PC-3 (cell line): ENCODE measurements around the gene PLPP6. TPM values are rescaled to one million over a fixed set of nuclear protein-coding genes. Genes with fewer than 3 reads are reported as not detected.
"Not testable (repeated sequence)": the region's sequence is repeated elsewhere in the genome, so short reads cannot be mapped to it uniquely, and the experiment has no call there.

Source experiments
- ATAC-seq: fragments of 200-7000 bp; cut with Tn5 transposase; 2 replicates; pipeline ENCODE4 v1.9.1; 2020; ENCODE audit warnings: mild to moderate bottlenecking, moderate library complexity
- BruUV-seq: library from RNA; stranded (reverse); fragments of 400-500 nt; replicated peaks from 2 replicates; lab custom pipeline; 2021; lab: Mats Ljungman, UMichigan
- CTCF ChIA-PET: fragments of 300-600 bp; sonication (Branson Sonifier 250); formaldehyde crosslinking; loops from one replicate; lab custom pipeline; 2022; ENCODE audit warnings: antibody characterized with exemption; lab: Charles Lee
- POLR2A ChIA-PET: fragments of 300-600 bp; sonication (Branson Sonifier 250); formaldehyde crosslinking; loops from one replicate; lab custom pipeline; 2022; ENCODE audit warnings: antibody characterized with exemption; ENCODE audit not compliant: unreplicated experiment; lab: Charles Lee
- DNase-seq: peaks from one replicate; pipeline ENCODE4 v3.0.0-alpha.2; 2015
- H2AFZ ChIP-seq: fragments of 300-600 bp; sonication (generic); 2 replicates; pipeline ENCODE4 v1.6.0; 2016; ENCODE audit warnings: antibody characterized with exemption, low read length
- H3F3A ChIP-seq: fragments of 300-600 bp; sonication (generic); one replicate; pipeline ENCODE4 v1.6.0; 2017; ENCODE audit warnings: antibody characterized with exemption, low read length, control low read depth, mild to moderate bottlenecking; ENCODE audit not compliant: unreplicated experiment
- H3K27ac ChIP-seq: fragments of 300-600 bp; sonication (generic); 2 replicates; pipeline ENCODE4 v1.5.1; 2016; ENCODE audit warnings: mild to moderate bottlenecking, low read length
- H3K27me3 ChIP-seq: fragments of 300-600 bp; sonication (generic); 2 replicates; pipeline ENCODE4 v1.6.1; 2016; ENCODE audit warnings: low read length, mixed read lengths
- H3K36me3 ChIP-seq: fragments of 300-600 bp; sonication (generic); 2 replicates; pipeline ENCODE4 v1.6.1; 2016; ENCODE audit warnings: low read depth, mixed run types, low read length, mixed read lengths
- H3K4me1 ChIP-seq: fragments of 300-600 bp; sonication (generic); 2 replicates; pipeline ENCODE4 v1.5.1; 2016; ENCODE audit warnings: low read length; ENCODE audit not compliant: insufficient read depth
- H3K4me2 ChIP-seq: fragments of 300-600 bp; sonication (generic); 2 replicates; pipeline ENCODE4 v1.6.0; 2016; ENCODE audit warnings: low read length
- H3K4me3 ChIP-seq: fragments of 300-600 bp; sonication (generic); 2 replicates; pipeline ENCODE4 v1.5.1; 2016; ENCODE audit warnings: mild to moderate bottlenecking, low read length, mixed read lengths
- H3K79me2 ChIP-seq: fragments of 300-600 bp; sonication (generic); 2 replicates; pipeline ENCODE4 v1.6.1; 2017; ENCODE audit warnings: low read length, mixed read lengths
- H3K9ac ChIP-seq: fragments of 300-600 bp; sonication (generic); 2 replicates; pipeline ENCODE4 v1.6.0; 2016; ENCODE audit warnings: mild to moderate bottlenecking, low read length
- H3K9me2 ChIP-seq: fragments of 300-600 bp; sonication (generic); replicated peaks from 2 replicates; pipeline ENCODE4 v1.6.1; 2016; ENCODE audit warnings: mixed run types, low read length, mixed read lengths
- H3K9me3 ChIP-seq: fragments of 300-600 bp; sonication (generic); 2 replicates; pipeline ENCODE4 v1.6.1; 2016; ENCODE audit warnings: low read length, mixed read lengths
- H4K20me1 ChIP-seq: fragments of 300-600 bp; sonication (generic); 2 replicates; pipeline ENCODE4 v1.6.1; 2016; ENCODE audit warnings: low read length, mixed read lengths
- EZH2 ChIP-seq: fragments of 300-600 bp; sonication (generic); IDR thresholded peaks from one replicate; pipeline ENCODE4 v1.6.1; 2017; ENCODE audit warnings: antibody characterized with exemption, mild to moderate bottlenecking, low read length; ENCODE audit not compliant: unreplicated experiment
- EZH2phosphoT487 ChIP-seq: fragments of 300-600 bp; sonication (generic); IDR thresholded peaks from 2 replicates; pipeline ENCODE4 v1.6.1; 2018; ENCODE audit warnings: mild to moderate bottlenecking, antibody characterized with exemption, low read length, borderline replicate concordance
- intact Hi-C: fragments of 100-400 bp; cut with micrococcal nuclease; formaldehyde crosslinking; loops from 2 replicates; pipeline ENCODE4 v1.9.0; 2023
- total RNA-seq: library from RNA; depleted of rRNA; stranded (reverse); fragments of >200 nt; gene quantifications from 2 replicates; pipeline ENCODE4 v1.2.3, GENCODE V29; 2014
- TF ChIP-seq, protein P1 (sequence below): fragments of 300-600 bp; sonication (generic); conservative IDR thresholded peaks from 2 replicates; pipeline ENCODE4 v1.5.1; 2017; ENCODE audit warnings: antibody characterized with exemption, low read depth, mild to moderate bottlenecking, low read length

PLPP6 gene
- total RNA-seq, 1 experiment from 2014 or later = 3.6 TPM

- Histone ChIP-seq H3K4me1 (peaks cover 7% of the 10 kb centered on the region; the same call in 1 of the 2 replicates), H3K9ac (no peak overlapping the region), H3K4me2 (no peak overlapping the region), H4K20me1 (no peaks in the 10 kb centered on the region), H3K27me3 (no peaks in the 10 kb centered on the region), H3K27ac (no peak overlapping the region), H3K4me3 (no peak overlapping the region), H2AFZ (no peak overlapping the region), H3K79me2 (no peaks in the 10 kb centered on the region), H3F3A (no peaks in the 10 kb centered on the region), H3K36me3 (no peaks in the 10 kb centered on the region), H3K9me3 (no peaks in the 10 kb centered on the region), H3K9me2 (no peaks in the 10 kb centered on the region)
- ATAC-seq (no peak), DNase-seq (no peak)
- TF ChIP-seq, protein P1, sequence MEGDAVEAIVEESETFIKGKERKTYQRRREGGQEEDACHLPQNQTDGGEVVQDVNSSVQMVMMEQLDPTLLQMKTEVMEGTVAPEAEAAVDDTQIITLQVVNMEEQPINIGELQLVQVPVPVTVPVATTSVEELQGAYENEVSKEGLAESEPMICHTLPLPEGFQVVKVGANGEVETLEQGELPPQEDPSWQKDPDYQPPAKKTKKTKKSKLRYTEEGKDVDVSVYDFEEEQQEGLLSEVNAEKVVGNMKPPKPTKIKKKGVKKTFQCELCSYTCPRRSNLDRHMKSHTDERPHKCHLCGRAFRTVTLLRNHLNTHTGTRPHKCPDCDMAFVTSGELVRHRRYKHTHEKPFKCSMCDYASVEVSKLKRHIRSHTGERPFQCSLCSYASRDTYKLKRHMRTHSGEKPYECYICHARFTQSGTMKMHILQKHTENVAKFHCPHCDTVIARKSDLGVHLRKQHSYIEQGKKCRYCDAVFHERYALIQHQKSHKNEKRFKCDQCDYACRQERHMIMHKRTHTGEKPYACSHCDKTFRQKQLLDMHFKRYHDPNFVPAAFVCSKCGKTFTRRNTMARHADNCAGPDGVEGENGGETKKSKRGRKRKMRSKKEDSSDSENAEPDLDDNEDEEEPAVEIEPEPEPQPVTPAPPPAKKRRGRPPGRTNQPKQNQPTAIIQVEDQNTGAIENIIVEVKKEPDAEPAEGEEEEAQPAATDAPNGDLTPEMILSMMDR = no peak
- TF ChIP-seq EZH2phosphoT487 (no peak), EZH2 (no peak)
- CTCF ChIA-PET = no interaction called here
- POLR2A ChIA-PET = no interaction called here
- intact Hi-C loops = no loop called here
- no TSS peak for BruUV-seq
These were observed 8.0 kb upstream of the PLPP6 start for GRCh38 chr9:4654084-4654483.

- no peaks in the 10 kb centered on the region for H3K27me3 ChIP-seq
- ATAC-seq = no peak
- no peak overlapping the region for H2AFZ ChIP-seq
- H3K4me1 ChIP-seq = peaks cover 7% of the 10 kb centered on the region; the same call in 1 of the 2 replicates
- H3F3A ChIP-seq = no peaks in the 10 kb centered on the region
- no peak for DNase-seq
- no peak overlapping the region for H3K4me2 ChIP-seq
- ChIA-PET CTCF (no interaction called here), POLR2A (no interaction called here)
- H3K27ac ChIP-seq = no peak overlapping the region
- intact Hi-C loops = no loop called here
- H3K36me3 ChIP-seq = no peaks in the 10 kb centered on the region
- no peak overlapping the region for H3K9ac ChIP-seq
- H3K4me3 ChIP-seq = no peak overlapping the region
- H3K9me2 ChIP-seq = no peaks in the 10 kb centered on the region
- no peaks in the 10 kb centered on the region for H3K79me2 ChIP-seq
- H4K20me1 ChIP-seq = no peaks in the 10 kb centered on the region
- TF ChIP-seq EZH2 (no peak), EZH2phosphoT487 (no peak)
- TF ChIP-seq, protein P1 = no peak
- no TSS peak for BruUV-seq
- no peaks in the 10 kb centered on the region for H3K9me3 ChIP-seq
These were observed 7.6 kb upstream of the PLPP6 start for GRCh38 chr9:4654538-4654937.

DNA sequence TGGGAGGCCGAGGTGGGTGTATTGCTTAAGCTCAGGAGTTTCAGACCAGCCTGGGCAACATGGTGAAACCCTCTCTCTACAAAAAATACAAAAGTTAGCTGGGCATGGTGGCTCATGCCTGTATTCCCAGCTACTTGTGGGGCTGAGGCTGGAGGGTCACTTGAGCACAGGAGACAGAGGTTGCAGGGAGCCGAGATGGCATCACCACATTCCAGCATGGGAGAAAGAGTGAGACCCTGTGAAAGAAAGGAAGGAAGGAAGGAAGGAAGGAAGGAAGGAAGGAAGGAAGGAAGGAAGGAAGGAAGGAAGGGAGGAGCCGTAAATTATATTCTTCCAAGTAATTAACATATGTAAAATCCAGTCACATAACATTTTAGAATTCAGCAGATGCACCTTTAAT, 5.9 kb upstream of the PLPP6 start:
- not testable (repeated sequence) for ATAC-seq

More for the DNA sequence above, 5.9 kb upstream of the PLPP6 start:
- H3F3A ChIP-seq, CTCF ChIA-PET, BruUV-seq, H3K36me3 ChIP-seq, POLR2A ChIA-PET, intact Hi-C loops, H3K4me3 ChIP-seq, H3K27ac ChIP-seq, H3K4me2 ChIP-seq, H3K79me2 ChIP-seq, H3K9ac ChIP-seq, H4K20me1 ChIP-seq, H3K27me3 ChIP-seq, DNase-seq, H2AFZ ChIP-seq, H3K9me3 ChIP-seq, H3K4me1 ChIP-seq, H3K9me2 ChIP-seq: not testable (repeated sequence)
